ENCODE data around the gene MUC15. TPM values are rescaled to one million over a fixed set of nuclear protein-coding genes. Genes with fewer than 3 reads are reported as not detected.

Gene MUC15
- total and polyA plus RNA-seq, 2 experiments from 2014 or later = not detected

- TF ChIP-seq REST (IDR thresholded peaks at IDR 0.05; ENCODE audit: unreplicated experiment) (no peak), ZNF331 (CRISPR knock-in tag; IDR thresholded peaks at IDR 0.05; ENCODE audit: low read depth) (no peak), CTCF (conservative IDR thresholded peaks at IDR 0.05; ENCODE audit: low read depth in 2 of 2) (no peak), JUNB (IDR thresholded peaks at IDR 0.05; ENCODE audit: unreplicated experiment) (no peak), ZNF114 (CRISPR knock-in tag; IDR thresholded peaks at IDR 0.05) (no peak), ETS1 (IDR thresholded peaks at IDR 0.05) (no peak), EZH2 (IDR thresholded peaks at IDR 0.05; ENCODE audit: low read depth, unreplicated experiment) (no peak), EZH2phosphoT487 (IDR thresholded peaks at IDR 0.05; ENCODE audit: unreplicated experiment) (no peak)
Observed at GRCh38 chr11:26618441-26618840, 46.4 kb upstream of the MUC15 start (continued).

GRCh38 chr11:26613759-26614158 lies 41.7 kb upstream of the MUC15 start:
- ATAC-seq (no peak), DNase-seq (ENCODE audit: low spot score) (no peak)
- Histone ChIP-seq H3K9me2 (ENCODE audit: insufficient read depth) (no peaks in the 10 kb centered on the region), H3K36me3 (ENCODE audit: insufficient read depth) (no peaks in the 10 kb centered on the region), H3K4me1 (ENCODE audit: insufficient read depth) (0 out of 2 replicates have a peak, but pooled peaks cover 3% of the 10 kb centered on the region), H3K27me3 (ENCODE audit: insufficient read depth) (no peaks in the 10 kb centered on the region), H3K79me2 (replicated peaks; ENCODE audit: insufficient read depth) (no peaks in the 10 kb centered on the region), H2AFZ (no peak overlapping the region), H3K27ac (ENCODE audit: low read depth) (no peak overlapping the region), H3K4me2 (no peak overlapping the region), H3K4me3 (no peak overlapping the region), H4K20me1 (replicated peaks; ENCODE audit: insufficient read depth) (no peaks in the 10 kb centered on the region), H3F3A (replicated peaks; ENCODE audit: low read depth) (no peaks in the 10 kb centered on the region)
- peaks cover 2% of the 10 kb centered on the region for H3K27me3 Mint-ChIP-seq (ENCODE audit: insufficient read depth, low read depth, poor library complexity)
- no peak overlapping the region for H3K4me3 Mint-ChIP-seq
- peaks cover 7% of the 10 kb centered on the region for H3K4me1 Mint-ChIP-seq
- H3K27ac Mint-ChIP-seq = no peak overlapping the region
- no peaks in the 10 kb centered on the region for H3K36me3 Mint-ChIP-seq (ENCODE audit: low read depth)
- no peaks in the 10 kb centered on the region for H3K9me3 Mint-ChIP-seq
- no peak for TF ChIP-seq POLR2AphosphoS5 (IDR thresholded peaks at IDR 0.05; ENCODE audit: low read depth)
- TF ChIP-seq EZH2 (IDR thresholded peaks at IDR 0.05; ENCODE audit: low read depth, unreplicated experiment) = no peak
- TF ChIP-seq REST (IDR thresholded peaks at IDR 0.05; ENCODE audit: unreplicated experiment) = no peak
- TF ChIP-seq CREB1 (CRISPR knock-in tag; IDR thresholded peaks at IDR 0.05; ENCODE audit: low read depth) = no peak
- TF ChIP-seq NANOG (IDR thresholded peaks at IDR 0.05; ENCODE audit: borderline replicate concordance) = no peak
- TF ChIP-seq ZNF331 (CRISPR knock-in tag; IDR thresholded peaks at IDR 0.05; ENCODE audit: low read depth) = no peak
- TF ChIP-seq ETS1 (IDR thresholded peaks at IDR 0.05) = no peak
- TF ChIP-seq JUNB (IDR thresholded peaks at IDR 0.05; ENCODE audit: unreplicated experiment) = no peak
- no peak for TF ChIP-seq EZH2phosphoT487 (IDR thresholded peaks at IDR 0.05; ENCODE audit: unreplicated experiment)
- TF ChIP-seq ZNF114 (CRISPR knock-in tag; IDR thresholded peaks at IDR 0.05) = no peak
- no peak for TF ChIP-seq STAT1 (IDR thresholded peaks at IDR 0.05; ENCODE audit: unreplicated experiment)
- TF ChIP-seq CTCF (conservative IDR thresholded peaks at IDR 0.05; ENCODE audit: low read depth in 2 of 2) = no peak

All from GM23338 (cell line).